ENCODE measurements around the gene VARS2. TPM values are rescaled to one million over a fixed set of nuclear protein-coding genes. Genes with fewer than 3 reads are reported as not detected.
"Not testable (repeated sequence)": the region's sequence is repeated elsewhere in the genome, so short reads cannot be mapped to it uniquely, and the experiment has no call there.

VARS2 gene
- polyA plus RNA-seq, 3 donors = 45.6 to 64.7 (median 55.3) TPM

DNA sequence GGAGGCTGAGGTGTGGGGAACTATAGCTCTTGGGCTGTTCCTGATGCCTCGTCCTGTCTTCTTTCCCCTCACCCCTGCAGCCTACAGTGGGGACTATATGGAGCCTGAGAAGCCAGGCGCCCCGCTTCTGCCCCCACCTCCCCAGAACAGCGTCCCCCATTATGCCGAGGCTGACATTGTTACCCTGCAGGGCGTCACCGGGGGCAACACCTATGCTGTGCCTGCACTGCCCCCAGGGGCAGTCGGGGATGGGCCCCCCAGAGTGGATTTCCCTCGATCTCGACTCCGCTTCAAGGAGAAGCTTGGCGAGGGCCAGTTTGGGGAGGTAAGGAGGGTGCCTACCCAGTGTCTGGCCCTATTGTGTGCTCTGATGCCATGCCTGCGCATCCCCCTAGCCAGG is 17.5 kb upstream of the VARS2 start:
- no peak for DNase-seq

DNA sequence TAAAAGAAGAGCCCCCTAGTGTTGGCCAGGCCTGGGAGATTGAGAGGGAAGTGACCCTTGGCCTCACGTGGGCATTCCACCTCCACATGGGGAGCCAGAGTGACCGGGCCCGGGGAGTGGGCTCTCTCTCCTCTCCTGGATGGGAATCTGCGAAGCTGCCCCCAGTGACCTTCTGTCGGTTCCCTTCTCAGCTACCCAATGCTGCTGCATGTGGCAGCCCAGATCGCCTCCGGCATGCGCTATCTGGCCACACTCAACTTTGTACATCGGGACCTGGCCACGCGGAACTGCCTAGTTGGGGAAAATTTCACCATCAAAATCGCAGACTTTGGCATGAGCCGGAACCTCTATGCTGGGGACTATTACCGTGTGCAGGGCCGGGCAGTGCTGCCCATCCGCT is 16.2 kb upstream of the VARS2 start:
- DNase-seq = no peak

DNA sequence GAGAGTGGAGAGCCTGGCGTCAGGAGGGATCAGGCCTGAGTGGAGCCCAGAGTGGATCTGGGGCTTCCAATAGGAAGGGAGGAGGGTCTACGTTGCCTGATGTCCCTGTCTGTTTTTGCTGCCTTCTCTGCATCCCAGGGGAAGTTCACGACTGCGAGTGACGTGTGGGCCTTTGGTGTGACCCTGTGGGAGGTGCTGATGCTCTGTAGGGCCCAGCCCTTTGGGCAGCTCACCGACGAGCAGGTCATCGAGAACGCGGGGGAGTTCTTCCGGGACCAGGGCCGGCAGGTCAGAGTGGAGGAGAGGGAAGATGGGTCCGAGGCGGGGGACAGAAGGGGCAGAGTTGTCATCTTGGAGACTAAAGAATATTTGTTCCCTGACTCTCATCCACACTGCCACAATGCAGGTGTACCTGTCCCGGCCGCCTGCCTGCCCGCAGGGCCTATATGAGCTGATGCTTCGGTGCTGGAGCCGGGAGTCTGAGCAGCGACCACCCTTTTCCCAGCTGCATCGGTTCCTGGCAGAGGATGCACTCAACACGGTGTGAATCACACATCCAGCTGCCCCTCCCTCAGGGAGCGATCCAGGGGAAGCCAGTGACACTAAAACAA is 15.2 kb upstream of the VARS2 start:
- no peak for DNase-seq

DNA sequence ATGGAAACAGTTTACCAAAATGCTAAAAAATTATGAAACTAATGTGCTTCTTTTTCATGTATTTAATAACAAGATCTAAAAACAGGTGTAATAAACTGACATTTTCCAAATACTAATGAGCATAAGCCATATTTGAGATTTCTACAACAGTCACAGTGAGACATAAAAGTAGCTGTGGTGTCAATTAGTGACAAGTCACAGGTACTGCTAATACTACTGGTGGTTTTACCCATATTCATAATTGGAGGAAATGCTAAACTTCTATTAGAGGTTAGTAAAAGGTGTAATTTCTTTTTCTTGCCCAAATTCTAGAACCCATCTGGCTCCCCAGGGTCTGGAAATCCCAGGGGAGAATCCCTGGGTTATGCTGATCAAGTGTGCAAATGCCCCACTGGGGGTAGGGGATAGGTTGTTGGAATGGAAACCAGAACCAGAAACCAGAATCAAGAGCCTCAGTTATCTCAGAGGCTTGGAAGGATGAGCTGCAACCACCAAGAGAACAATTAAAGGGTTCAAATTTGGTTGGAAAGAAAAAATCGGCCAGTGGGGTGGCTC is 13.1 kb upstream of the VARS2 start:
- no peak for DNase-seq

DNA sequence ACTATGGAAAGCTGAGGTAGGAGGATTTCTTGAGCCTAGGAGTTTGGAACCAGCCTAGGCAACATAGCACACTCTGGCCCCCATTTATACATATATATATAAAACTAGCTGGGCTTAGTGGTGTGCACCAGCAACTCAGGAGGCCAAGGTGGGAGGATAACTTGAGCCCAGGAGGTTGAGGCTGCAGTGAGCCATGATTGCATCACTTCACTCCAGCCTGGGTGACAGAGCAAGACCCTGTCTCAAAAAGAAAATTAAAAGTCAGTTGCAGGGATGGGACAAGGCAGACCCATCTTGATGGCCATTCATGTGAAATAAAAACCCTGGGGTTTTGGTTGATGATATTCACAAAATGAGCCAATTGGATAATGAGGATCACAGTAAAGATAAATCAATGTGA is 12.6 kb upstream of the VARS2 start:
- DNase-seq = no peak

DNA sequence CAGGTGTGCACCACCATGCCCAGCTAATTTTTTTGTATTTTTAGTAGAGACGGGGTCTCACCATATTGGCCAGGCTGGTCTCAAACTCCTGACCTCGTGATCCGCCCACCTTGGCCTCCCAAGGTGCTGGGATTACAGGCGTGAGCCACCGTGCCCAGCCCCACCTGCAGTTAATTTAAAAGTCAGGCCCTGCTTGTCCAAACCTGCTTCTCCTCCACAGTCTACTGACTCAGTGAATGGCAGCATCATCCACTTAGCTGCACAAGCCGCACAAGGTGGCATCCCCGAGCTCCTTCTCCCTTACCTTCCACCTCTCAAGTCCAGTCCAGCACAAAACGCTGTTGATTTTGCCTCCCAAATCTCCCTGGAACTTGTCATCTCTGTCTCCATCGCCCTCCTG is 11.8 kb upstream of the VARS2 start:
- not testable (repeated sequence) for DNase-seq

DNA sequence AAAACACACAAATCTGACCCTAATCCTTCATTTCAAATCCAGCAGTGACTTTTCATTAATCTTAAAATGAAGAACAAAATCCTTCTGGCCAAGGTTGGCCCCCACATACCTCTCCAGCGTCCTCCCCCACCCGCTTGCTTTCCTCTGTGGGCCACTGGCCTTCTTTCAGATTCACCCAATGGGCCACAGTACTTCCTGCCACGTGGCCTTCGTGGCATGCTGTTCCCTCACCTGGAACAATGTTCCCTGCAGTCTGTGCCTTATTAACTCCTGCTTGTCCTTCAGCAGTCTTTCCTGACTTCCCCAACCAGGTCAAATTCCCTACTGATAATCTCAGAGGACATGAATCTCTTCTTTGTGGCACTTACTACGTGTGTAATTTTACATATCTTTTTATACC is 11.3 kb upstream of the VARS2 start:
- no peak for DNase-seq

DNA sequence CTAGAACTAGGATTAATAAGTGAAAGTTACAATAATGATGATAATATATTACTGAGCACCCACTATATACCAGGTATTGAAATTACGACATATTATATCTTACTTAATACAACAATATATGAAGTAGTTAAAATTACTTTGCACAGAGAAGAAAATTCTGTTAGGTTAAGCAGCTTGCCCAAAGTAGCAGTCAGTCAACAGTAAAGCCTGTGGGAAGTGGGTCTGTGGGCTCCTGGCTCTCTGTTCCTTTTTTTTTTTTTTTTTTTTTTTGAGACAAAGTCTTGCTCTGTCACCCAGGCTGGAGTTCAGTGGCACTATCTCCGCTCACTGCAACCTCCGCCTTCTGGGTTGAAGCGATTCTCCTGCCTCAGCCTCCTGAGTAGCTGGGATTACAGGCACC is 10.8 kb upstream of the VARS2 start:
- DNase-seq = no peak

DNA sequence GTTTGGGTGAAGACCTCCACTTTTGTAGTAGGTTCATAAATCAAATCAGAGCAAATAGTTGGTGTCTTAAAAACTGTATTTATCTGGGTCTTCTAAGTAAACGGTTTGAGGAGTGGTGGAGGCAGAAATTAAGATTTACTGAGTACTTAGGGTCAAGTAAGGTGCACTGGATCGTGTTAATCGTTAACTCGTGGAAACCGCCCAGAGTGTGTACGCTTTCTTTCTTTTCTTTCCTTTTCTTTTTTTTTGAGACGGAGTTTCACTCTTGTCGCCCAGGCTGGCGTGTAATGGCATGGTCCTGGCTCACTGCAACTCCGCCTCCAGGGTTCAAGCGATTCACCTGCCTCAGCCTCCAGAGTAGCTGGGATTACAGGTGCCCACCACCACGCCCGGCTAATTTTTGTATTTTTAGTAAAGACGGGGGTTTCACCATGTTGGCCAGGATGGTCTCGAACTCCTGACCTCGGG is 6.7 kb upstream of the VARS2 start:
- peak; percentile 44 for DNase-seq

DNA sequence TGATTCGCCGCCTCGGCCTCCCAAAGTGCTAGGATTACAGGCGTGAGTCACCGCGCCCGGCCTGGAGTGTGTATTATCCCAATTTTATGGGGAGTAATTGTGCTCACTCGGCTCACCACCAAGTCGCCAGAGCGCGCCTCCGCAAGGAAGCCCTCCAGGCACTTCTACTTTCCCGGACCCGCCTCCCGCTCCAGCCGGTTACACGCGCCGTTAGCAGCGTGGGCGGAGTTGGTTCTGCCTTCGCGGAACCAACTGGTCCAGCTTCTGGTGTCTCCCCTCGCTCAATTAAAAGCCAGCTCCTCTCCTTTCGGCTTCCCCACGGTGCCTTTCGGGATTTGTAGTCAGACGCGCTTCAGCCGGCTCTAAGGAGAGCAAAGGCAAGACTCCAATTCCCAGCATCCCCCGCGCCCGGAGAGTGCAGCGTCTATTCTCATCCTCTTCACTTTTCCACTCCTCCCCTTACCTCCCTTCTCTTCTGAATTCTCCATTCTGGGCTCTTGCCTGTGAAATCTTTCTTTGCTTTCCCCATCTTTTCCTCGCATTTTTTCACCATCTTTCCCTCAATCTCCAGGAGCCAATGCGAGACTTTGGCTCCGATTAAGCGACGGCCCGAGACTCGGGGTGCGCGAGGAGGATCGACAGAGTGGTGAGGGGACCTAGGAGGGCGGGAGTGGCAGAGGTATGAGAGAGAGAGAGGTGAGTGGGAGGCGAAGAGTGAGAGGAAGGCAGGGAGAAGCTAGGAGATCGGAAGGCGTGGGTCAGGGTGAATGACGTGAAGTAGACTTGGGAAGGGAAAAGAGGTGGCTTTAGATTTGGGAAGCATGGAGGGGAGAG is 6.1 kb upstream of the VARS2 start, which contains the start of gene GTF2H4:
GTF2H4 (plus strand) TSS at position 450 of the 834 bp plus-strand sequence.
- DNase-seq = peak; percentile 98

DNA sequence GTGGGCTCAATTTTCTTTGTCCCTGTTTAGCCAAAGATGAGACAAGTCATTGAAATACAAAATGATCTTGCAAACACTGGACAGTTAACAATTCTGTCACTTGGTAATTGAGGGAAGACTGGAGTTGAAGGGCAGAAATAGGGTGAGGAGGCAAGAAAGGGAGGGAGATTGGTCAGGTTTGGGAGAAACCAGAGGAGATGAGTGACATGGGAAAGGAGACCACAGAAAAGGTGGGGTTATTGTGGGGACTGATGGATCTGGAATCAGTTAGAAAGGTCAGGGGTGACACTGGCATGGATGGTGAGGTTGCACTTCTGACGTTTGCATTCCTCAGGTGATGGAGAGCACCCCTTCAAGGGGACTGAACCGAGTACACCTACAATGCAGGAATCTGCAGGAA is 5.3 kb upstream of the VARS2 start:
- no peak for DNase-seq

DNA sequence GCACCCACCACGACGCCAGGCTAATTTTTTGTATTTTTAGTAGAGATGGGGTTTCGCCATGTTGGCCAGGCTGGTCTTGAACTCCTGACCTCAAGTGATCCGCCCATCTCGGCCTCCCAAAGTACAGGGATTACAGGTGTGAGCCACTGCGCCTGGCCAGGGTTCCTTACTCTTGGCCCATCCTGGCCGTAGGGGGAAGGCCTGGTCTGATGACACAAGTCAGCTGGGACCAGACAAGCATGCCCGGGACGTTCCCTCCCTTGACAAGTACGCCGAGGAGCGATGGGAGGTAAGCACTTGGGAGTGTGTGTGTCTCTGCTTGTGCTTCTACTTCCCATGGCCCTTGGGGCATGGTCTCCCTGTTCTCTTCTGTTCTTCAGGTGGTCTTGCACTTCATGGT is 3.6 kb upstream of the VARS2 start:
- DNase-seq = not testable (repeated sequence)

DNA sequence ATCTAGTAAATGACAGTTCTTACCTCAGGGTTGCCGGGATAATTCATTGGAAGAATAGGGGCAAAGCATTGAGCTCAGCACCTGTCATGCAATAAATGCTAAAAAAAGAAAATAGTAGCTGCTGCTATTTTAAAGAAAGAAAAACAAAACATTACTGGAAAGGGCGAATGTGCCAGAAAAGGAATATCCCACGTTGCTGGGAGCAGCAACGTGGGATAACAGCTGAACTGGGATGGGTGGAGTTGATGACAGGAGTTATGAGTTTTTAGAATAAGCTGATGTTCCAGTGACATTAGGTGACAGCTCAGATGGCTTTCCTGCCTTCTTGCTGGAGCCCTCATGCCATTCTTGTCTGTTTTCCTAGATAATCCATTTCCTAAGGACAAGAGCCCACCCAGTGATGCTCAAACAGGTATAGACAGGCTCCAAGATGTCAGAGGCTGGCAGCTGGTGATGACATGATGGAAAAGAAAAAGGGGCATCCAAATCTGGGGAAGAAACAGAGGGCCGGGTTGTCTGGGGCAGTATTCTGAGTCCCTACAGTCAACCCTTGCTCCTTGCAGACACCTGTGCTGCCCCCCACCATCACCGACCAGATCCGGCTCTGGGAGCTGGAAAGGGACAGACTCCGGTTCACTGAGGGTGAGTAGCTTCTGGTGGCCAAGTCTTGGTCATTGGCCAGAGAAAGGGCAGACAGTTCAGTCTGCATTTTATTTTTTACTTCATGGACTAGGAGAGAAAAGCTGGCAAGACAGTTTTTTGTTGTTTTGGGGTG is 1.1 kb upstream of the VARS2 start:
- no peak for DNase-seq

DNA sequence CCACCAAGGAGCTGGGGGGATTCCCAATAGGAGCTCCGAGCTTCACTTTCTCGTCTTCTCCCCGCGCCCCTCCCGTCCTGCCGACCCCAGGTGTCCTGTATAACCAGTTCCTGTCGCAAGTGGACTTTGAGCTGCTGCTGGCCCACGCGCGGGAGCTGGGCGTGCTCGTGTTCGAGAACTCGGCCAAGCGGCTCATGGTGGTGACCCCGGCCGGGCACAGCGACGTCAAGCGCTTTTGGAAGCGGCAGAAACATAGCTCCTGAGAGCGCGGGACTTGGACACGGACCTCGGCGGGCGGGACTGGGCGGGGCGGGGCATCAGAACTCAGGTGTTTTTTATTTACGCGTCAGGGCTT is 340 bp upstream of the VARS2 start:
- DNase-seq = no peak

DNA sequence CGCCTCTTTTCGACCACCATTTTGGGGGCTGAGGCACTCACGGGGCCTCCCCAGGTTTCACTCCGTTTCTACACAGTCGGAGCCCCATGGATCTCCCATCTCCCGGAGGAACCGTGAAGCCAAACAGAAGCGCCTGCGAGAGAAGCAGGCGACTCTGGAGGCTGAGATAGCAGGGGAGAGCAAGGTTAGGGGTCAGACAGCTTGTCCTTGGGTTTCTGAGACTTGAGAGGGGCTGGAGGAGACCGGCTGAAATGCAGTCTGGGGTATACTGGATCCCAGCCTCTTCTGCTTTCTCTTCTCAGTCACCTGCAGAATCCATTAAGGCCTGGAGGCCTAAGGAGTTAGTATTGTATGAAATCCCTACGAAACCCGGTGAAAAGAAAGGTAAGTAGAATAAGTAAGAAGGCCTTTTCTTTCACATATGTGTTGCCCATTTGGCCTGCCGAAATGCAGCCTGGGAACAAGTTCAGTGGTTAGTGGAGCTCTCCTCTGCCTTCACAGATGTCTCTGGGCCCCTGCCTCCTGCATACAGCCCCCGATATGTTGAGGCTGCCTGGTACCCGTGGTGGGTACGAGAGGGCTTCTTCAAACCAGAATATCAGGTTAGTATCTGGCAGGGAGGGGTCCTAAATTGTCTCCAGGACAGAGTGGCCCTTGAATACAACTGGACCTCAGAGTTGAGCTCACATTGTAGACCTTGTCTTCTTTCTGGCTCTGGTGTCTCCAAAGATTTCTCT is 984 bp downstream of the VARS2 start:
- DNase-seq = no peak

DNA sequence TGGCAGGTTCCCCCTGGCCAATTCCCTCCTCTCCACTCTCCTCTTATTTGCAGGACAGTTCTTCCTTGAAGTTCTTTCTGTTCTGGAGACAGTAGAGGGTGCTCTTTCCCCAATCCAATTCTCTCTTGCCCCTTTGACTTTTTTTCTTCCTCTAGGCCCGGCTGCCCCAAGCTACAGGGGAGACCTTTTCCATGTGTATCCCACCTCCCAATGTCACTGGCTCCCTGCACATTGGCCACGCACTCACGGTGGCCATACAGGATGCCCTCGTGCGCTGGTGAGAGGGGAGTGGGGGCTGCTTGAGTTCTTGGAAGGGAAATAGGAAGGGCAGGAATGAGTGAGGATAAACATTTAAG is 1.5 kb downstream of the VARS2 start:
- DNase-seq = peak; percentile 75

DNA sequence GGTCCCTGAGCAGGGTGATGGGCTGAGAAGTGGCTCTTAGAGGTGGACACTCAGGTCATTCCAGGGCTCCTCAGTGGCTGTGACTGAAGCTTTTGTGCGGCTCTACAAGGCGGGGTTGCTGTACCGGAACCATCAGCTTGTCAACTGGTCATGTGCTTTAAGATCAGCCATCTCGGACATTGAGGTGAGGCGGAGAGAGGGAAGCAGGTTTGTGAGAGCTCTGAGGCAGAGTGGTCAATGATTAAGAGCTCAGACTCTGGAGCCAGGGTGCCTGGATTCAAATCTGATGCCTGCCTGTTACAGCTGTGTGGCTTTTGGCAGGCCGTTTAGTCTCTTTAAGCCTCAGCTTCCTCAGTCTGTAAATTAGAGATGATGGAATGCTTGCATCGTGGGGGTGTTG is 3.0 kb downstream of the VARS2 start:
- DNase-seq = no peak

DNA sequence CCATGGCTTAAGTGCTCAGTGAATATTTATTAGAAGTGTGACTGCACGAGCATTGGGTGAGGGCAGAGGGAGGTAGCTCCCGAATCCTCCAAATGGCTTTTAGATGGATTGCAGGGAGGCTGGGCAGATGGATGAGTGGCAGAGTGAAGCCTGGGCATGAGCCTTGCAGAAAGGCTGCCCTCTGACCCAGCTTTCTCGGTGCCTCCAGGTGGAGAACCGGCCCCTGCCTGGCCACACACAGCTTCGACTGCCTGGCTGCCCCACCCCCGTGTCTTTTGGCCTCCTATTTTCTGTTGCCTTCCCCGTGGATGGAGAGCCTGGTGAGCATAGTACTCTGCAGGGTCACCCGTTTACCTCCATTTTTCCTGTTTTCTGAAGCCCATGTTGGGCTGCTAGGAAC is 3.4 kb downstream of the VARS2 start:
- no peak for DNase-seq

DNA sequence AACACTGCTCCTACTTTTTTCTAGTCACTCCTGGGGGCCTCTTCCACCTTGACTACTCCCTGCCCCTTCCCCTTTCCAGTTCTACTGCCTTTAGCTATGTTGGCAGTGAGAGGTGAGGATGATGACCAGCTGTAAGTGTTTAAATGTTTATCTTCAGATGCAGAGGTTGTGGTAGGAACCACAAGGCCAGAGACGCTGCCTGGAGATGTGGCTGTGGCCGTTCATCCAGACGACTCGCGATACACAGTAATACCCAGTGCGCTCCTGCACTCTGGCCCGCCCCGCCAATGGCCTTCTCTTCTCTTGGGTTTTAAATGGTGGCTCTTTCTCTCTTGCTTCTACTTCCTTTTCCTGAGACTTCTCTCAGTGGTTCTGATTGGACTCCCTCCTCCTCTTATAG is 4.6 kb downstream of the VARS2 start:
- DNase-seq = no peak

DNA sequence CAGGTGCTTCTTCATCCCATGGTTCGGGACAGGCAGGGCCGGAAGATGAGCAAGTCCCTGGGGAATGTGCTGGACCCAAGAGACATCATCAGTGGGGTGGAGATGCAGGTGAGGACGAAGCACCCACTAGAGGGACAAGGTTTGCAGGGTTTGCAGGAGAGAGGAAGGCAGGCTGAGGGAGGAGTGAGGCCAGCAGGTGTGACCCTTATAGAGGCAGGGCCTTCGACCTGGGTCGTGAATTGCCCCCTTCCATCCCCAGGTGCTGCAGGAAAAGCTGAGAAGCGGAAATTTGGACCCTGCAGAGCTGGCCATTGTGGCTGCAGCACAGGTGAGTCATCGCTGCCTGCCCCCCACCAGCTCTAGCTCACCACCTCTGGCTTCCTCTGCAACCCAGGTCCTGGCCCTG is 8.4 kb downstream of the VARS2 start:
- no peak for DNase-seq

DNA sequence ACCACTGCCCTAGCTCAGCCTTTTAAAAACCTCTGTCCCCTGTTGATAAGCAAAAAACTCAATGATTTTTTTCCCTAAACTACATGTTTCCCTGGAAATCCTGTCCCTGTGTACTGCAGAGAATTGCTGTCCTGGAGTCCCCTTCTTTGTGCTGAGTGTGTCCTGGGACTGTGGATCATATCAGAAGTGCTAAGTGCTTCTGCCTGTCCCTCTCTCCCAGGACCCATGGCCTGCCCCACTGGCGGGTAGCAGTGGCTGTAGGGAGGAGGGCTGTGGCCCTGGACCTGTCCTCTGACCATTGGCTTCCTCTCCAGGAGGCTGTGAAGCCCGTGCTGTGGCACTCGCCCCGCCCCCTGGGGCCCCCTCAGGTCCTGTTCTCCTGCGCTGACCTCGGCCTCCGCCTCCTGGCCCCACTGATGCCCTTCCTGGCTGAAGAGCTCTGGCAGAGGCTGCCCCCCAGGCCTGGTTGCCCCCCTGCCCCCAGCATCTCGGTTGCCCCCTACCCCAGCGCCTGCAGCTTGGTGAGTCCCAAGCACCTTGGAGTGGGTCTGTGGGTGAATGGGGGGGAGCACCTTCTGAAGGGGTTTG is 10.1 kb downstream of the VARS2 start:
- DNase-seq = not testable (repeated sequence)

DNA sequence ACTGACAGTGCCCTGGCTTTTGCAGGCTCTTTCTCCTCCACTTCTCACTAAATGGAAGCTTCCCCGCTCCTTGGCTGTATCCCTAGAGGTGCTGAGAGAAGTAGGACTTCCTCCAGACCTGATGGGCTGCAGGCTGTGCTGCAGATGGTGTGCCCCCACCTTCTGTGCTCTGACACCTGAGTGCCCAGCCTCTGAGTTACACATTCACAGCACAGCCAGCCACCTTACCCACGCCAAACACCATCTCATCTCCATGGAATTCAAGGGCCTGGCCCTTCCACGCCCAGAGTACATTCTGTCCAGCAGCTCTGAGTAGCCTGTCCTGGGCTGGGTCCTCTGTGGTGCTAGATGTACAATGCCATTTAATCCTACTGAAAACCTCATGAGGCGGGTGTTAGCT is 12.6 kb downstream of the VARS2 start:
- DNase-seq = no peak

All from renal pelvis (tissue), 4 donors.